Chondrocyte (in vitro differentiated cells): ENCODE results near the gene WDFY3. TPM values are rescaled to one million over a fixed set of nuclear protein-coding genes. Genes with fewer than 3 reads are reported as not detected.

Source experiments
- DNase-seq: peaks from one replicate; pipeline ENCODE4 v3.0.0; 2021; ENCODE audit warnings: mixed read lengths, low spot score
- H3K27ac Mint-ChIP-seq: one replicate; pipeline ENCODE4 v1.8.0; 2021; ENCODE audit warnings: mild to moderate bottlenecking, moderate library complexity, mixed read lengths; ENCODE audit not compliant: unreplicated experiment
- H3K27me3 Mint-ChIP-seq: 2 replicates; pipeline ENCODE4 v1.8.0; 2021; ENCODE audit warnings: low read depth, mixed read lengths
- H3K36me3 Mint-ChIP-seq: 2 replicates; pipeline ENCODE4 v1.8.0; 2021; ENCODE audit warnings: low read depth, mixed read lengths
- H3K4me1 Mint-ChIP-seq: 2 replicates; pipeline ENCODE4 v1.8.0; 2021; ENCODE audit warnings: low read depth, mild to moderate bottlenecking, mixed read lengths
- H3K4me3 Mint-ChIP-seq: one replicate; pipeline ENCODE4 v1.8.0; 2021; ENCODE audit warnings: mild to moderate bottlenecking, moderate library complexity, mixed read lengths; ENCODE audit not compliant: unreplicated experiment
- H3K9me3 Mint-ChIP-seq: 2 replicates; pipeline ENCODE4 v1.8.0; 2021; ENCODE audit warnings: low read depth, mixed read lengths
- total RNA-seq: library from RNA; stranded (reverse); gene quantifications from 3 replicates; pipeline ENCODE4 v1.2.1, GENCODE V29; 2021
- TF ChIP-seq, protein P1 (sequence below): fragments of 200-600 bp; sonication (generic); IDR thresholded peaks from 2 replicates; pipeline ENCODE4 v1.5.0; 2021; ENCODE audit warnings: antibody characterized with exemption, mild to moderate bottlenecking, moderate library complexity

The WDFY3 gene
- total RNA-seq, 1 donor from 2014 or later: 61.9 TPM

GRCh38 chr4:84780719-84781118, 185.8 kb downstream of the WDFY3 start:
- Mint-ChIP-seq H3K9me3 (no peaks in the 10 kb centered on the region), H3K4me3 (no peak overlapping the region), H3K4me1 (no peaks in the 10 kb centered on the region), H3K36me3 (peaks cover 30% of the 10 kb centered on the region), H3K27ac (no peak overlapping the region), H3K27me3 (no peaks in the 10 kb centered on the region)
- TF ChIP-seq, protein P1, sequence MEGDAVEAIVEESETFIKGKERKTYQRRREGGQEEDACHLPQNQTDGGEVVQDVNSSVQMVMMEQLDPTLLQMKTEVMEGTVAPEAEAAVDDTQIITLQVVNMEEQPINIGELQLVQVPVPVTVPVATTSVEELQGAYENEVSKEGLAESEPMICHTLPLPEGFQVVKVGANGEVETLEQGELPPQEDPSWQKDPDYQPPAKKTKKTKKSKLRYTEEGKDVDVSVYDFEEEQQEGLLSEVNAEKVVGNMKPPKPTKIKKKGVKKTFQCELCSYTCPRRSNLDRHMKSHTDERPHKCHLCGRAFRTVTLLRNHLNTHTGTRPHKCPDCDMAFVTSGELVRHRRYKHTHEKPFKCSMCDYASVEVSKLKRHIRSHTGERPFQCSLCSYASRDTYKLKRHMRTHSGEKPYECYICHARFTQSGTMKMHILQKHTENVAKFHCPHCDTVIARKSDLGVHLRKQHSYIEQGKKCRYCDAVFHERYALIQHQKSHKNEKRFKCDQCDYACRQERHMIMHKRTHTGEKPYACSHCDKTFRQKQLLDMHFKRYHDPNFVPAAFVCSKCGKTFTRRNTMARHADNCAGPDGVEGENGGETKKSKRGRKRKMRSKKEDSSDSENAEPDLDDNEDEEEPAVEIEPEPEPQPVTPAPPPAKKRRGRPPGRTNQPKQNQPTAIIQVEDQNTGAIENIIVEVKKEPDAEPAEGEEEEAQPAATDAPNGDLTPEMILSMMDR: no peak
- DNase-seq: no peak

DNA sequence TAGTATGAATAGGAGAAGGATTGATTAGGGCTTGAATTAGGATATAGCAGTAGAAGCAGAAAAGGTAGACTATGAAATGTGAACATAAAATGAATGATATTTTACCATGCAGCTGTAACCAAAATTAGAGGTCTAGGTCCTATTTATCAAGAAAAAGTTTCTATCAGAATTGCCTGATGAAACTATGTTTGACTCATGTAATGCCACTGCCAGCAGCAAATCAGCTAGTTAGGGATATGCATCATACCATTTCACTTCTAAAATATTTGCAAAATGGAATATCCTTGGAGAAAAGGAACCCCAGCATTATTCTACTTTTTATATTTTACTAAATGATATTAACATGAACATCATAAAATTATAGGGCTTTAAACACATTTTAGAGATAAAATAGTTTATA, 188.4 kb downstream of the WDFY3 start:
- peaks cover 36% of the 10 kb centered on the region for H3K36me3 Mint-ChIP-seq
- TF ChIP-seq, protein P1: no peak
- no peaks in the 10 kb centered on the region for H3K9me3 Mint-ChIP-seq
- DNase-seq: no peak
- H3K4me1 Mint-ChIP-seq: no peaks in the 10 kb centered on the region
- peak overlapping the region; percentile 37 for H3K27ac Mint-ChIP-seq
- no peak overlapping the region for H3K4me3 Mint-ChIP-seq
- H3K27me3 Mint-ChIP-seq: no peaks in the 10 kb centered on the region

DNA sequence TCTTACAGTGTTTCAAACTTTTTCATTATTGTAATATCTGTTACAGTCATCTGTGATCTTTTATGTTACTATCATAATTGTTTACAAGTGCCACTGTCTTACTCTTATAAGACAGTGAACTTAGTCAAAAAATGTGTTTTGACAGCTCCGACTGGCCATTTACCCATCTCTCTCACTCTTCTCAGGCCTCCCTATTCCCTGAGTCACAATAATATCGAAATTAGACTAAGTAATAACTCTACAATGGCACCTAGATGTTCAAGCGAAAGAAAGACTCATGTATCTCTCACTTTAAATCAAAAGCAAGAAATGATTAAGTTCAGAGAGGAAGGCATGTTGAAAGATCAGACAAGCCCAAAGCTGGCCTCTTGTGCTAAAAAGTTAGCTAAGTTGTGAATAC, 199.3 kb downstream of the WDFY3 start:
- H3K27me3 Mint-ChIP-seq: no peaks in the 10 kb centered on the region
- H3K4me3 Mint-ChIP-seq: no peak overlapping the region
- H3K36me3 Mint-ChIP-seq: peaks cover 18% of the 10 kb centered on the region
- H3K9me3 Mint-ChIP-seq: peaks cover 3% of the 10 kb centered on the region
- DNase-seq: no peak
- no peaks in the 10 kb centered on the region for H3K4me1 Mint-ChIP-seq
- TF ChIP-seq, protein P1: no peak
- H3K27ac Mint-ChIP-seq: peak overlapping the region; percentile 3

DNA sequence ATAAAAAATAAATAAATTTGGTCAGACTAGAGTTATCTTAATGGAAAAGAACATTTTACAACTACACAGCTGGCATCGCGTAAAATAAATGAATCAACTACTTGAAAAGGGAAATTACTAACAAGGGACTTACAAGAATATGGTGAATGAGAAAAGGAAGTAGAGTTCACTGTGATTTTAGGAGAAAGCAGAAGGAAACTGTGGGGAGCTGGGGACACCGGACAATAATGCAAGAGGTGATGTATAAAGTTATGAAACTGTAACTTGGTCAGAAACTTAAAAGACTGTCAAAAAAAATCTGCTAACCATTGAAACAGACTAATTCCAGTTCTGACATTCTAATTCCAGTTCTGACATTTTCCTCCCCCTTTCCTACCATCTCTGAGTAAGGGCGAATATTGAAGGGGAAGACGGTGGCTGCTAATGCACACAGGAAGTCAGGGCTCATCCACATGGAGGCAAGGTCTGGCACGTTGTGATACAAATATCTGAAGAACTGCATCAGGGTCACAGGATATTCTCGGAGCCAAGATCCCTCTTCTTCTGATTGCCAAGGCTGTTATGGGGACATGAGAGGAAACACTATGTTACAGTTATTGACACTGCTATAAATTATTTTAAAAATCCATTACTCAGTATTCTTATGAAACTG, 213.0 kb downstream of the WDFY3 start:
- no peaks in the 10 kb centered on the region for H3K9me3 Mint-ChIP-seq
- H3K36me3 Mint-ChIP-seq: peaks cover 9% of the 10 kb centered on the region
- H3K4me1 Mint-ChIP-seq: peaks cover 3% of the 10 kb centered on the region
- no peaks in the 10 kb centered on the region for H3K27me3 Mint-ChIP-seq
- no peak overlapping the region for H3K27ac Mint-ChIP-seq
- TF ChIP-seq, protein P1: no peak
- DNase-seq: no peak
- no peak overlapping the region for H3K4me3 Mint-ChIP-seq

- Mint-ChIP-seq H3K4me1 (peaks cover 3% of the 10 kb centered on the region), H3K27ac (no peak overlapping the region), H3K27me3 (no peaks in the 10 kb centered on the region), H3K4me3 (no peak overlapping the region), H3K36me3 (peaks cover 10% of the 10 kb centered on the region), H3K9me3 (no peaks in the 10 kb centered on the region)
- TF ChIP-seq, protein P1: no peak
- no peak for DNase-seq
Measured at GRCh38 chr4:84751707-84752106, 214.8 kb downstream of the WDFY3 start.
